ENCODE measurements around the gene CCL5. TPM values are rescaled to one million over a fixed set of nuclear protein-coding genes. Genes with fewer than 3 reads are reported as not detected.

The CCL5 gene
- total and polyA plus RNA-seq, 4 donors = 3.2 to 15.3 (median 10.7) TPM

DNA sequence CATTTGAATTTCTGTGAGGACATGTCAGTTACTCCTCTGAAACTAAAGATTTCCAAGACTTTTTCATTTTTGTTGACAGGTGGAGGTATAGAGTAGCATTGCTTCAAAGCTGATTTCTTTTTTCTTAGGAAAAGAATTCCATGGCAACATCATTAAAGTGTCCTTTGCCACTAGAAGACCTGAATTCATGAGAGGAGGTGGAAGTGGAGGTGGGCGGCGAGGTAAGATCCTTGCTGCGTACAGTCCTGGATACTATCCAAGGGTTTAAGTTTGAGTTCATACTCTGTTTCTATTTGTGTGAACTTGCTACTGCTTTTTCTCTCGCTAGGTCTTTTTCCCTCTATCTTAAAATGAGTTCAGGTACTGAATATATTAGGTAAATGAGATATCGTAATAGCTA is 37.9 kb downstream of the CCL5 start:
- Histone ChIP-seq H3K9ac (ENCODE audit: insufficient read depth in 1 of 2, low read length in 2 of 2) (no peak overlapping the region), H3K9me3 (ENCODE audit: control insufficient read depth in 4 of 4, insufficient read depth in 3 of 4, low read length in 3 of 4) (no peaks in the 10 kb centered on the region), H3K27me3 (ENCODE audit: control insufficient read depth in 3 of 3, insufficient read depth in 3 of 3, low read length in 2 of 3) (no peaks in the 10 kb centered on the region), H3K27ac (ENCODE audit: low read depth in 1 of 2, low read length in 1 of 2) (no peak overlapping the region), H3K4me3 (no peak overlapping the region), H3K36me3 (ENCODE audit: control insufficient read depth in 4 of 4, insufficient read depth in 4 of 4, low read length in 4 of 4) (peaks cover 38 to 72% (median 50%) of the 10 kb centered on the region in 4 donors), H3K4me1 (ENCODE audit: control insufficient read depth in 5 of 5, insufficient read depth in 5 of 5, low read length in 5 of 5) (no peaks in the 10 kb centered on the region)
- ATAC-seq (ENCODE audit: insufficient read depth, low FRiP score) = no peak
- TF ChIP-seq CTCF (IDR thresholded peaks at IDR 0.05; ENCODE audit: control extremely low read depth, extremely low read depth) = no peak
- DNase-seq = no peak
- WGBS, 2 donors = 96 to 99% methylated on average over 5 of the region's 5 CpGs

DNA sequence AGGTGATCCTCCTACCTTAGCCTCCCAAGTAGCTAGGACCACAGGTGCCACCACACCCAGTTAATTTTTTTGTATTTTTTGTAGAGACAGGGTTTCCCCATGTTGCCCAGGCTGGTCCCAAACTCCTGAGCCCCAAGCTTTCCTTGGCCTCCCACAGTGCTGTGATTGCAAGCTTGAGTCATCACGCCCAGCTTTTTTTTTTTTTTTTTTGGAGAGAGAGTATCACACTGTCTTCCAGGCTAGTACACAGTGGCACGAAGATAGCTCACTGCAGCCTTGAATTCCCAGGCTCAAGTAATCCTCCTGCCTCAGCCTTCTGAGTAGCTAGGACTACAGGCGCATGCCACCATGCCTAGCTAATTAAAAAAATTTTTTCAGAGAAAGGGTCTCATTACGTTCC is 38.7 kb downstream of the CCL5 start:
- H3K36me3 ChIP-seq (ENCODE audit: control insufficient read depth in 4 of 4, insufficient read depth in 4 of 4, low read length in 4 of 4) = peaks cover 38 to 69% (median 53%) of the 10 kb centered on the region in 4 donors
- H3K9me3 ChIP-seq (ENCODE audit: control insufficient read depth in 4 of 4, insufficient read depth in 3 of 4, low read length in 3 of 4) = no peaks in the 10 kb centered on the region
- no peak overlapping the region for H3K9ac ChIP-seq (ENCODE audit: insufficient read depth in 1 of 2, low read length in 2 of 2)
- DNase-seq = no peak
- no peak overlapping the region for H3K4me3 ChIP-seq
- no peak for ATAC-seq (ENCODE audit: insufficient read depth, low FRiP score)
- TF ChIP-seq CTCF (IDR thresholded peaks at IDR 0.05; ENCODE audit: control extremely low read depth, extremely low read depth) = no peak
- no peaks in the 10 kb centered on the region for H3K4me1 ChIP-seq (ENCODE audit: control insufficient read depth in 5 of 5, insufficient read depth in 5 of 5, low read length in 5 of 5)
- no peaks in the 10 kb centered on the region for H3K27me3 ChIP-seq (ENCODE audit: control insufficient read depth in 3 of 3, insufficient read depth in 3 of 3, low read length in 2 of 3)
- no peak overlapping the region for H3K27ac ChIP-seq (ENCODE audit: low read depth in 1 of 2, low read length in 1 of 2)
- WGBS, 2 donors = 92 to 95% methylated on average over 4 of the region's 4 CpGs

DNA sequence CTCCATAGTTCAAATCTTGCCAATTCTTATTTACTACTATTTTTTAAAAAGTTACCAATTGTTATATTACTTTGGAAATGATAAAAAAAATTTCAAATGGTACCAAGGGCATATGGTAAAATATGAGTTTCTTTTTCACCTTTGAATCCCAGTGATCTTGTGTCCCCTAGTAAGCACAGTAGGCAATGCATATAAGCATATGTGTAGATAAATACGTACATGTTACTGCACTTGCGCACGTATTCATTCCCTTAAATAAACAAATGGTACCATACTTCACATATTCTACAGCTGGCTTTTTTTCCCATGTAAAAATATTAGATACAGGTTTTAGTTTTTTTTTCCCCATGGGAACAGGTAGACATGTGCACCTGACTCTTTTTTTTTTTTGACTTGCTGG is 39.1 kb downstream of the CCL5 start:
- H3K36me3 ChIP-seq (ENCODE audit: control insufficient read depth in 4 of 4, insufficient read depth in 4 of 4, low read length in 4 of 4) = peaks cover 38 to 70% (median 50%) of the 10 kb centered on the region in 4 donors
- WGBS, 2 donors = 93 to 98% methylated on average over 3 of the region's 3 CpGs

More for the DNA sequence above, 39.1 kb downstream of the CCL5 start:
- no peak overlapping the region for H3K27ac ChIP-seq (ENCODE audit: low read depth in 1 of 2, low read length in 1 of 2)
- H3K4me1 ChIP-seq (ENCODE audit: control insufficient read depth in 5 of 5, insufficient read depth in 5 of 5, low read length in 5 of 5) = no peaks in the 10 kb centered on the region
- no peak for ATAC-seq (ENCODE audit: insufficient read depth, low FRiP score)
- H3K9ac ChIP-seq (ENCODE audit: insufficient read depth in 1 of 2, low read length in 2 of 2) = no peak overlapping the region
- DNase-seq = no peak
- no peak overlapping the region for H3K4me3 ChIP-seq
- no peak for TF ChIP-seq CTCF (IDR thresholded peaks at IDR 0.05; ENCODE audit: control extremely low read depth, extremely low read depth)
- H3K27me3 ChIP-seq (ENCODE audit: control insufficient read depth in 3 of 3, insufficient read depth in 3 of 3, low read length in 2 of 3) = no peaks in the 10 kb centered on the region
- no peaks in the 10 kb centered on the region for H3K9me3 ChIP-seq (ENCODE audit: control insufficient read depth in 4 of 4, insufficient read depth in 3 of 4, low read length in 3 of 4)

Data from lung (tissue), 12 donors.